NCI-H2196 treated with DMSO at 0.1 percent for 48 hours (cell line): ENCODE measurements around the gene NEUROD6.

Experiments used
- DNase-seq: peaks from one replicate; lab custom pipeline; 2025; ENCODE audit not compliant: unreplicated experiment; lab: John Stamatoyannopoulos, UW

NEUROD6 gene

GRCh38 chr7:31340603-31341002 lies at the start of gene NEUROD6:
NEUROD6 (minus strand) TSS chr7:31340726; CDS start chr7:31339268, 1,458 bp downstream.
- no peak for DNase-seq

- DNase-seq = no peak
Observed at GRCh38 chr7:31384466-31384865, 43.9 kb upstream of the NEUROD6 start.

DNA sequence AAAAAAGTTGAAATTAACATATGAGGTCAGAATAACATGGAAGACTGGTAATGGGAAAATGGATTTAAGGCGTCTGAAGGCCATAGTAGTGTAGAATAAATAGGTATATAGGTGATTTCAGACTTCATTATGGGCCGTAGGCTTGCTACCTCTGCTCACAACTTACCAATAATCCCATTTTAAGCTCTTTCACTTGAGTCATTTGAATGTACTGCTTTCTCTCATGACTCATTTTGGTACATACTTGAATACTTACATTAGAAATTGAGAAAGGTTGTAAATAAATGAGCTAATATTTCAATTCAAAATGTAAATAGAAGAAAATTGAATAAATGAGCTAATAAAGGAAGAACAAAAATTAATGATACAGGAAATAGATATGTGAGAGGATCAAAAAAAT lies 42.2 kb upstream of the NEUROD6 start:
- DNase-seq = no peak

- DNase-seq = peak; percentile 7
Observed at GRCh38 chr7:31373337-31374289, 33.1 kb upstream of the NEUROD6 start.

DNA sequence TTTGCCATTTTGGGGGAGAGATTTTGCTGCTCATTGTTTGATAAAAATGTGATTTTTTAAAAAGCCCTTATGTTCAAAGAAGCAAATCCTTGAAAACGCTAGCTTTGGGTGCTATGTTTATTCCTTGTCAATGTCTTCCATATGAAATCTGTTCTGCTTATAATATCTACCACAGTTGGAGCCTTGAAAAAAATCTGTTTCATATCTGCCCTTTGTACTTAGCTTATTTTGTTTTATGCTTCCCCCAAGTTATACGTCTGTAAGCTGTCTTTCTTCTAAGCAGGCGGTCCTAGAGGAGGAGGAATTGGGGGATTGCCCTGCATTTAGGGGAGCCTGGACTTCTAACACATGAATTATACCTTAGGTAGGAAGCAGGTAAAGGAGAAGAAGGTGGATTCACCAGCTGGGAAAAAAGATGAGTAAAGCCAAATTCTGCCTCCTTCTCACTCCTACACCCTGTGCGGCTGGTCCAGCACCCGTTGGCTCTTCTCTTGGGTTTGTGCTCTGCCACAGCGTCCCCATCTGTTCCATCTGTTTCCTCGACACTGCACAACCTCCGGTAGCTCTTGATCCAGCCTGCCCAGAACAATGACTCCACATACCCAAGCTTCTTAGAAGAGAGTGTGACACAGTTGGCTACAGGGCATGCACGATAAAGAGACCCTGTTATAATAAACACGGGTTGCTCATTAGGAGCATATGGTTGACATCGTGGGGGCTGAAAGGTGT lies 31.9 kb upstream of the NEUROD6 start:
- no peak for DNase-seq

- DNase-seq = no peak
Observed at GRCh38 chr7:31371621-31372020, 31.1 kb upstream of the NEUROD6 start.

- no peak for DNase-seq
Observed at GRCh38 chr7:31370609-31371008, 30.1 kb upstream of the NEUROD6 start.

- no peak for DNase-seq
Observed at GRCh38 chr7:31368620-31369019, 28.1 kb upstream of the NEUROD6 start.

- DNase-seq = no peak
Observed at GRCh38 chr7:31363496-31363895, 23.0 kb upstream of the NEUROD6 start.

GRCh38 chr7:31363051-31363450 lies 22.5 kb upstream of the NEUROD6 start:
- DNase-seq = no peak

- no peak for DNase-seq
Observed at GRCh38 chr7:31362401-31362800, 21.9 kb upstream of the NEUROD6 start.

DNA sequence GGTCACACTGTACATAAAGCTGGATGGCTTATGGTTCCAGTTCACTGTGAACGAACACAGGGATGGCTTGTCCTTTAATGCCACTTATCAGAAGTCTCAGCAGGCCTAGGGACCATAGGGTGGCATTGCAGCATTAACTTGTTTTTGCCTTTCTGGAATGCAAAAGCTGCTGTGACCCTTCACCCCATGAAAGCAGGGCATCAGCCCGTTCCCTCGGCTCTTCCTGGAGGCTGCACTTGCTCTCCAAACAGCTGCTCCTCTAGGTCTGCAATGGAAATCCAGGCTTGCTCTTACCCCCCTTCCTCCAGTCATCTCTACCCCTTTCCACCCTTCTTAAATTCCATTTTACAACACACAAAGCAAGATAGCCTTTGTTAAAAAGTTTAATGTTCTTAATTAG lies 17.9 kb upstream of the NEUROD6 start:
- DNase-seq = no peak

GRCh38 chr7:31345421-31345820 lies 4.9 kb upstream of the NEUROD6 start:
- DNase-seq = no peak

- DNase-seq = no peak
Observed at GRCh38 chr7:31343516-31344305, 3.2 kb upstream of the NEUROD6 start.

GRCh38 chr7:31341141-31341540 lies 615 bp upstream of the NEUROD6 start:
- DNase-seq = no peak

- no peak for DNase-seq
Observed at GRCh38 chr7:31340051-31340450, 475 bp downstream of the NEUROD6 start.

GRCh38 chr7:31338706-31339105 lies 1.8 kb downstream of the NEUROD6 start:
- no peak for DNase-seq

DNA sequence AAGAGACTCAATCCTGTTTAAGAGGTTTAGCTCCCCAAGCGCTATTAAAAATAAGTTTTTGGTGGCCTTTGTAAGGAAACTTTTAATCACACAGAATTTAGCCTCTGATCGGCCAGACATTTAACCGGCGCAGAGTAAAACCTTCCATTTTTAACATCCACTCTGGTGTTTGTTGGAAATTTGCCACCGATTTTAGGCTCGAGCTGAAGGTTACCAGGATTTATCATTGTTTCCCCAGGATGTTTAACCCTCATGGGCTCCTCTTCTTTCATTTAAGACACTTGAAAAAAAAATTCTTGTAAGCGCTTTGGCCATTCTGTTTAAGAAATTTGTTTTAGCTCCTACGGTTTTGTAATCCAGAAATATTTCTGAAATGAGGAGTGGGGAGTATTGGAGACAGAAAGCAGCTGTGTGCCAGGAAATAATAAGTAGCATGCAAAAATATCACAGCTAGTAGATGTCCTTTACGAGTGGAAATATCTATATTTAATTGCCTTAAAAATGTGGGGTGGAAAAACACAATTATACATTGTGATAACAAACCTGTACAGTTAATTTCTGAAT lies 3.4 kb downstream of the NEUROD6 start:
- DNase-seq = no peak

DNA sequence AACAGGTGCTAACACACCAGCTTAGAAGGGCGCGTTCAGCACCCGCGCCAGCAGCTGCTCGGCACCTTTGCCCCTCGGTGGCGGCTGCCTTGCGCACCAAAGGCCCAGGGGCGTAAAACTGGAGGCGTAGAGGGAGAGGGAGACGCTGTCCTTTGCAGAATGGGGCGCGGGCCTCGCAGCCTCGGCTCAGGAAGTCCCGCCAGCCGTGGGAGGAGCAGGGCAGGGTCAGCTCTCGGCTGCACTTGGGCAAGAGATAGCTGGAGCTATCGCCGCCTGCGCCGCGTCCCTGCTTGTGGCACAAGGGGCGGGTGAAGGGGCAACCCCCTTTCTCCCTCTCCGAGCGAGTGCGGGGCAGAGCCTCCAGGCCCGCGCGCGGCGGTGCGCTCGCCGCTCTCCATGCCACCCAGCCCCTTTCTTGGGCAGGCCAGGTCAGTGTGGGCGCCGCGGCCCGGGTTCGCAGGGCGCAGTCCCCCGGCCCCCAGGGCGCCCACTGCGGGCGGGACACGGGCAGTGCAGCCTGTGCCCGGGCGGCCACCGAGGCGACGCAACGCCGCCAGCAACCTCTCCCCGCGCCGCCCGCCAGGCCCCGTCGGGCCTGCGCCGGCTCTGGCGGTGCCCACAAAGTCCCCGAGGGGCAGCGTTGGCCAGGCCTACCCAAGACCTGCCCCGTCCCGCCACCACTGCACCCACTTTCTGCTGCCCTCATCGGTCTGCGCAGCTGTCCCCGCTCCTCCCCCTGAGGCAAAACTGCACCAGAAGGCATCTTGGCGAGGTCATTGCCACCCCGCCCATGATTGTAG lies 4.1 kb downstream of the NEUROD6 start:
- no peak for DNase-seq

DNA sequence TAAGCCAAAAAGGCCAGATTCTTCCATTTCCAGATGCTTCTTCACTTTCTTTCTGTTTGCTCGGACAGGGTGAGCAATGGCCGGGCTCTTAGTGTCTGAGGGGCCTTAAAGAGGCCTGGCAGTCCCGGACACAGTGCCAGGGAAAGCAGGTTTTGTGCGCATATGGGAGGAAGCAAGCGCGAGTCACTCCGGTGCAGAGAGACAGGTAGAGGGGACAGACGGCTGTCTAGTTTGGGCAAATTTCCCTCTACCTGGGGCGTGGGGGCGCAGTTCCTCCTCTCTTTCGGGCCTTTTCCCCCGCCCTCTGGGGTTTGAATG lies 4.7 kb downstream of the NEUROD6 start:
- no peak for DNase-seq
